Measurements from ENCODE around the gene EXD2.
"Not testable (repeated sequence)": the region's sequence is repeated elsewhere in the genome, so short reads cannot be mapped to it uniquely, and the experiment has no call there.

Gene EXD2

DNA sequence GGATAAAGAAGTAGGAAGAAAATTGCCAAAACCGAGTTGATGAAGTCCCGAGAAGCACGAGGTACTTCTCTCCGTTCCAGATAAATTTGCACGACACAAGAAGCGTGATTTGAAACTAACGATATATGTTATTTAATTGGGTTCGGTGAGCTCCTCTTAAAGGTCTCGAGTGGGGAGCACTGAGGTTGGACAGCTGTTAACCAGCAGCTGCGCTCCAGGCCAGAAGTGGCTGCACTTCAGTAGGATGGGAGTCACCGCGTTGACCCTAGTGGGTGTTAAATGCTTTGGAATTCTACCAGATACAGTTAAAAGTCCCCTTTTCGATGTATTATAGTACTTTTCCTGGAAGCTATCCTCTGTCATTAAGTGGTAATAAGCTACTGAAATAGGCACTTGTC lies 37.4 kb upstream of the EXD2 start:
- peaks cover 4% of the 10 kb centered on the region for H3K27me3 ChIP-seq (ENCODE audit: insufficient read depth, poor library complexity, severe bottlenecking)
- no peak for ATAC-seq (ENCODE audit: low read depth)
- H3K4me1 ChIP-seq (ENCODE audit: insufficient read depth, poor library complexity, severe bottlenecking): peaks cover 14% of the 10 kb centered on the region
- H3K4me3 ChIP-seq (ENCODE audit: severe bottlenecking): peak overlapping the region; percentile 79
- peak overlapping the region; percentile 68 for H3K27ac ChIP-seq (ENCODE audit: poor library complexity, severe bottlenecking)
- no peaks in the 10 kb centered on the region for H3K9me3 ChIP-seq (ENCODE audit: severe bottlenecking)
- peaks cover 13% of the 10 kb centered on the region for H3K36me3 ChIP-seq (ENCODE audit: low read depth)
- DNase-seq (ENCODE audit: low spot score): no peak
- TF ChIP-seq, protein P1, sequence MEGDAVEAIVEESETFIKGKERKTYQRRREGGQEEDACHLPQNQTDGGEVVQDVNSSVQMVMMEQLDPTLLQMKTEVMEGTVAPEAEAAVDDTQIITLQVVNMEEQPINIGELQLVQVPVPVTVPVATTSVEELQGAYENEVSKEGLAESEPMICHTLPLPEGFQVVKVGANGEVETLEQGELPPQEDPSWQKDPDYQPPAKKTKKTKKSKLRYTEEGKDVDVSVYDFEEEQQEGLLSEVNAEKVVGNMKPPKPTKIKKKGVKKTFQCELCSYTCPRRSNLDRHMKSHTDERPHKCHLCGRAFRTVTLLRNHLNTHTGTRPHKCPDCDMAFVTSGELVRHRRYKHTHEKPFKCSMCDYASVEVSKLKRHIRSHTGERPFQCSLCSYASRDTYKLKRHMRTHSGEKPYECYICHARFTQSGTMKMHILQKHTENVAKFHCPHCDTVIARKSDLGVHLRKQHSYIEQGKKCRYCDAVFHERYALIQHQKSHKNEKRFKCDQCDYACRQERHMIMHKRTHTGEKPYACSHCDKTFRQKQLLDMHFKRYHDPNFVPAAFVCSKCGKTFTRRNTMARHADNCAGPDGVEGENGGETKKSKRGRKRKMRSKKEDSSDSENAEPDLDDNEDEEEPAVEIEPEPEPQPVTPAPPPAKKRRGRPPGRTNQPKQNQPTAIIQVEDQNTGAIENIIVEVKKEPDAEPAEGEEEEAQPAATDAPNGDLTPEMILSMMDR (IDR thresholded peaks at IDR 0.05; ENCODE audit: poor library complexity, severe bottlenecking): no peak

DNA sequence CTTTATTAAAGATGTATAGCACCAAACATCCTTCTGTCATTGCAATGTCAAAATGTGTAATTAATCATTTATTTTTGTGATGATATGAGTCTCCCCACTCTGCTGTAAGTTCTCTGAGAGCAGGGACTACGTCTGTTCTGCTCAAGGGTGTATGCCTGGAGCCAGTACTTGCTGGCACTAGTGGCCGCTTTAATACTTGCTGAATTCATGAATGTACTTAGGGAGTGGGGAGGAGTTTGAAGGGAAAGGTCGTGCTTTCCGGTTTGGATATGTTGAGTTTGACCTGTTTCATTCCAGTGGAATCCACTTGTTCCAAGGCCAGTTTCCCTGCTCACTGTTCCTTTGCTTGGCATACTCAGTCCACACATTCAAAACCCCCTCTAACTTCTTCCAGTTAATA lies 36.5 kb upstream of the EXD2 start:
- TF ChIP-seq, protein P1 (IDR thresholded peaks at IDR 0.05; ENCODE audit: poor library complexity, severe bottlenecking): no peak
- ATAC-seq (ENCODE audit: low read depth): no peak

DNA sequence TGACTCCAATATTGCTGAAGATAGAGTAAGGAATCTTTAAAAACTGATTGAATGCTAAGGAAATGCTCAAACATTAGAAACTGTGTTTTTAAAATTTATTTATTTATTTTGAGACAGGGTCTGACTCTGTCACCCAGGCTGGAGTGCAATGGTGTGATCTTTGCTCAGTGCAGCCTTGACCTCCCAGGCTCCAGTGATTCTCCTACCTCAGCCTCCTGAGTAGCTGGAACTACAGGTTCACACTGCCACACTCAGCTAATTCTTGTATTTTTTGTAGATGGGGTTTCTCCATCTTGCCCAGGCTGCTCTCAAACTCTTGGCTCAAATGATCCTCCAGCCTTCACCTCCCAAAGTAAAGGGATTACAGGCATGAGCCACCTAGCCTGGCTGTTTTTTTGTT lies 35.1 kb upstream of the EXD2 start:
- no peak for ATAC-seq (ENCODE audit: low read depth)
- no peaks in the 10 kb centered on the region for H3K9me3 ChIP-seq (ENCODE audit: severe bottlenecking)
- TF ChIP-seq, protein P1 (IDR thresholded peaks at IDR 0.05; ENCODE audit: poor library complexity, severe bottlenecking): no peak
- no peak overlapping the region for H3K27ac ChIP-seq (ENCODE audit: poor library complexity, severe bottlenecking)
- H3K36me3 ChIP-seq (ENCODE audit: low read depth): no peaks in the 10 kb centered on the region
- H3K27me3 ChIP-seq (ENCODE audit: insufficient read depth, poor library complexity, severe bottlenecking): peaks cover 15% of the 10 kb centered on the region
- H3K4me1 ChIP-seq (ENCODE audit: insufficient read depth, poor library complexity, severe bottlenecking): peaks cover 6% of the 10 kb centered on the region
- DNase-seq (ENCODE audit: low spot score): no peak
- no peak overlapping the region for H3K4me3 ChIP-seq (ENCODE audit: severe bottlenecking)

More for the DNA sequence above, 36.5 kb upstream of the EXD2 start:
- Histone ChIP-seq H3K9me3 (ENCODE audit: severe bottlenecking) (no peaks in the 10 kb centered on the region), H3K4me1 (ENCODE audit: insufficient read depth, poor library complexity, severe bottlenecking) (peaks cover 8% of the 10 kb centered on the region), H3K4me3 (ENCODE audit: severe bottlenecking) (no peak overlapping the region), H3K27me3 (ENCODE audit: insufficient read depth, poor library complexity, severe bottlenecking) (peaks cover 12% of the 10 kb centered on the region), H3K36me3 (ENCODE audit: low read depth) (peaks cover 4% of the 10 kb centered on the region), H3K27ac (ENCODE audit: poor library complexity, severe bottlenecking) (no peak overlapping the region)
- no peak for DNase-seq (ENCODE audit: low spot score)

DNA sequence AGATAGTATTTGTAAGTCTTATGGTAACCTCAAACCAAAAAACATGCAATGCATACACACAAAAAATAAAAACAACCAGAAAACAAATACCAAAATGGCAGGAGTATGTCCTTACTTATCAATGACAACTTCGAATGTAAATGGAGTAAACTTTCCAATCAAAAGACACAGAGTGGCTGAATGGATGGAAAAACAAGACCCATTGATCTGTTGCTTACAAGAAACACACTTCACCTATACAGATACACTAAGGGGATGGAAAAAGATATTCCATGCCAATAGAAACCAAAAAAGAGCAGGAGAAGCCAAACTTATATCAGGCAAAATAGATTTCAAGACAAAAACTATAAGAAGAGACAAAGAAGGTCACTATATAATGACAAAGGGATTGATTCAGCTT lies 29.7 kb upstream of the EXD2 start:
- H3K9me3 ChIP-seq (ENCODE audit: severe bottlenecking): no peaks in the 10 kb centered on the region
- no peaks in the 10 kb centered on the region for H3K36me3 ChIP-seq (ENCODE audit: low read depth)
- peaks cover 15% of the 10 kb centered on the region for H3K27me3 ChIP-seq (ENCODE audit: insufficient read depth, poor library complexity, severe bottlenecking)
- no peak for ATAC-seq (ENCODE audit: low read depth)
- TF ChIP-seq, protein P1 (IDR thresholded peaks at IDR 0.05; ENCODE audit: poor library complexity, severe bottlenecking): no peak
- no peak overlapping the region for H3K27ac ChIP-seq (ENCODE audit: poor library complexity, severe bottlenecking)
- no peak overlapping the region for H3K4me3 ChIP-seq (ENCODE audit: severe bottlenecking)
- H3K4me1 ChIP-seq (ENCODE audit: insufficient read depth, poor library complexity, severe bottlenecking): no peaks in the 10 kb centered on the region
- no peak for DNase-seq (ENCODE audit: low spot score)

DNA sequence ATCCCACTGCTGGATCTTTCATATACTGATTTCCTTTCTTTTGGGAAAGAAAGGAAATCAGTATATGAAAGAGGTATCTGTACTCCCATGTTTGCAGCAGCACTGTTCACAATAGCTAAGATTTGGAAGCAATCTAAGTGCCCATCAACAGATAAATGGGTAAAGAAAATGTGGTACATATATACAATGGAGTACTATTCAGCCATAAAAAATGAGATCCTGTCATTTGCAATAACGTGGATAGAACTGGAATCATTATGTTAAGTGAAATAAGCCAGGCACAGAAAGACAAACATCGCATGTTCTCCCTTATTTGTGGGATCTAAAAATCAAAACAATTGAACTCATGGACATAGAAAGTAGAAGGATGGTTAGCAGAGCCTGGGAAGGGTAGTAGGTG lies 25.5 kb upstream of the EXD2 start:
- not testable (repeated sequence) for H3K4me1 ChIP-seq (ENCODE audit: insufficient read depth, poor library complexity, severe bottlenecking); DNase-seq (ENCODE audit: low spot score); H3K36me3 ChIP-seq (ENCODE audit: low read depth); H3K27me3 ChIP-seq (ENCODE audit: insufficient read depth, poor library complexity, severe bottlenecking); ATAC-seq (ENCODE audit: low read depth); H3K9me3 ChIP-seq (ENCODE audit: severe bottlenecking); H3K4me3 ChIP-seq (ENCODE audit: severe bottlenecking); H3K27ac ChIP-seq (ENCODE audit: poor library complexity, severe bottlenecking)
